SK-N-MC (cell line): ENCODE measurements around the gene CXCR3.
A peak's percentile ranks its signal among the peaks of the same experiment; 100 is the strongest.
"Not testable (repeated sequence)": the region's sequence is repeated elsewhere in the genome, so short reads cannot be mapped to it uniquely, and the experiment has no call there.

Source experiments
- DNase-seq: peaks from one replicate; pipeline ENCODE4 v3.0.0-alpha.2; 2011; ENCODE audit warnings: low read depth, low spot score
- H3K27ac ChIP-seq: fragments of 200-600 bp; sonication (generic); 2 replicates; pipeline ENCODE4 v1.5.1; 2016; ENCODE audit warnings: mixed run types
- H3K36me3 ChIP-seq: fragments of 200-600 bp; sonication (generic); 2 replicates; pipeline ENCODE4 v1.6.1; 2017; ENCODE audit warnings: antibody characterized with exemption, low read length, mixed read lengths; ENCODE audit not compliant: insufficient read depth
- H3K4me3 ChIP-seq: fragments of 200-600 bp; sonication (generic); 2 replicates; pipeline ENCODE4 v1.5.1; 2016
- H3K9ac ChIP-seq: fragments of 200-600 bp; sonication (generic); 2 replicates; pipeline ENCODE4 v1.8.0; 2017; ENCODE audit warnings: mixed run types, mixed read lengths; ENCODE audit not compliant: insufficient read length
- H3K9me3 ChIP-seq: fragments of 200-600 bp; sonication (generic); 2 replicates; pipeline ENCODE4 v1.6.1; 2017; ENCODE audit warnings: low read depth, mild to moderate bottlenecking, antibody characterized with exemption, low read length, moderate library complexity, mixed read lengths
- EZH2 ChIP-seq: fragments of 200-600 bp; sonication (generic); IDR thresholded peaks from one replicate; pipeline ENCODE4 v1.6.1; 2017; ENCODE audit warnings: antibody characterized with exemption
- FOXP2 ChIP-seq: optimal IDR thresholded peaks from 2 replicates; pipeline ENCODE3; 2011; ENCODE audit warnings: mild to moderate bottlenecking, moderate library complexity; ENCODE audit not compliant: insufficient read depth; ENCODE audit errors: extremely low read length, control extremely low read depth
- POLR2AphosphoS5 ChIP-seq: IDR thresholded peaks from 2 replicates; pipeline ENCODE4 v1.6.1; 2012; ENCODE audit warnings: mild to moderate bottlenecking, low read depth, low read length, borderline replicate concordance

The CXCR3 gene

DNA sequence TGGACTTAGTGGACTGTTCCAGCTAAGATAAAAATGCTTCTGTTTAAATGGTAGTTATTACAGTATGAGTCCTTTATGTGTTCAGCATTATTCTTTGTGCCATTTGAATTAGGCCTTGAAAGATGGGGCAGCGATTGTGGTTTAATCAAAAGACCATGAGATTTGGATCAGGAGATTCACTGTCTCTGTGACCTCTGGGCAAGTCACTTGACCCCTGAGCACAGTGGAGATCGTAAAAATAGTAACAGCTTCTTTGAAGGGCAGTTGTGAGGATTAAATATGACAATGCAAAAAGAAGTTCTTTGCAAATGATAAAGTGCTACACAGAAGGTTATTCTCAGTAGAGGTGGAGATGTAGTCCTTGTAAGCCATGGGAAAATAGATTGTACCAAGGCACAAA is 10.8 kb downstream of the CXCR3 start:
- H3K9ac ChIP-seq = no peak overlapping the region
- peaks cover 73% of the 10 kb centered on the region for H3K36me3 ChIP-seq
- H3K9me3 ChIP-seq = no peaks in the 10 kb centered on the region
- no peak for DNase-seq
- TF ChIP-seq EZH2 (no peak), POLR2AphosphoS5 (no peak), FOXP2 (no peak)
- no peak overlapping the region for H3K27ac ChIP-seq
- no peak overlapping the region for H3K4me3 ChIP-seq

- no peak for TF ChIP-seq EZH2
- TF ChIP-seq POLR2AphosphoS5 = no peak
- TF ChIP-seq FOXP2 = no peak
- Histone ChIP-seq H3K36me3 (peaks cover 78% of the 10 kb centered on the region), H3K27ac (no peak overlapping the region), H3K4me3 (no peak overlapping the region), H3K9me3 (no peaks in the 10 kb centered on the region), H3K9ac (no peak overlapping the region)
- no peak for DNase-seq
Observed at GRCh38 chrX:71606536-71607216, 11.6 kb downstream of the CXCR3 start.

DNA sequence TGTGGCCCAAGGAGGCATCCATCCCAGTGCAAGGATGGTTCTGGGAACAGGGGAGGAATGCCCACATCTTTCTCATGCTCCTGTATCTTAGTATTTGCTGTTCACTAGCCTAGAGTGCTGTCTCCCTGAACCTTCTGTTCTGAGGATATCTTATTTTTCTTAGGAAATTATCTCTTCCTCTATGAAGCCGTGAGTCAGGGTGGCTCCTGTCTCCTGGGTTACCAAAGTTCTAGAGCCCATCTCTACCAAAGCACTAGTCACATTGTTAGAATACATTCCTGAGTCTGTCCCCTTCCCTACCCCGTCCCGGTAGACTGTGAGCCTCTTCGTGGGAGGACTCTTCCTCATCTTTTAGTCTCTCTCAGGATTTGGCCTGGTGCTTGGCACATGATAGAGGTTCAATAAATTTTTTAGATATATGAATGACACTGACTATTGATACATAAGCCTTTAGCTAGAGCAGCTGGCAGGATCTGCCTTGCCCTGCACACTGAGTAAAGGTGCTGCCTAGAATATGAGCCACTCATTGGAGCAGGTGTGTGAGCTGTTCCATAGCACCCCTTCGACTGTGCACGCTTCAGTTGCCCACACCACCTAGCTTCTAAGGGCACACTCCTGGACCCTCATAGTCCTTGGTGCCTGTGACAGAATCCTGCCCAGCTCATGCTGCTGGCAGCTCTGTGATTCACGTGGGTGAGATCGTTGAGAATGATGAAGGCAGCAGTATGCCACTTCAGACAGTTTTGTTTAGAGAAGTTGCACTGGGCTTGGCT is 13.3 kb downstream of the CXCR3 start:
- TF ChIP-seq FOXP2 (no peak), EZH2 (no peak), POLR2AphosphoS5 (no peak)
- DNase-seq = no peak
- Histone ChIP-seq H3K9ac (no peak overlapping the region), H3K36me3 (peaks cover 80% of the 10 kb centered on the region), H3K27ac (no peak overlapping the region), H3K9me3 (no peaks in the 10 kb centered on the region), H3K4me3 (no peak overlapping the region)

DNA sequence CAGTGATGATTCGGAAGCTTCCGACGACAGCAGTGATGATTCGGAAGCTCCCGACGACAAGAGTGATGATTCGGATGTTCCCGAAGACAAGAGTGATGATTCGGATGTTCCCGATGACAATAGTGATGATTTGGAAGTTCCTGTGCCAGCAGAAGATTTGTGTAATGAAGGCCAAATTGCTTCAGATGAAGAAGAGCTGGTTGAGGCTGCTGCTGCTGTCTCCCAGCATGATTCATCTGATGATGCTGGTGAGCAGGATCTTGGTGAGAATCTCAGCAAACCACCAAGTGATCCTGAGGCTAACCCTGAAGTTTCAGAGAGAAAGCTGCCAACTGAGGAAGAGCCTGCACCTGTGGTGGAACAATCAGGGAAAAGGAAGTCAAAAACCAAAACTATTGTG is 14.2 kb downstream of the CXCR3 start:
- DNase-seq = no peak
- H3K27ac ChIP-seq = no peak overlapping the region
- peaks cover 78% of the 10 kb centered on the region for H3K36me3 ChIP-seq
- H3K9me3 ChIP-seq = no peaks in the 10 kb centered on the region
- H3K4me3 ChIP-seq = no peak overlapping the region
- no peak overlapping the region for H3K9ac ChIP-seq
- TF ChIP-seq POLR2AphosphoS5 (no peak), EZH2 (no peak), FOXP2 (no peak)

DNA sequence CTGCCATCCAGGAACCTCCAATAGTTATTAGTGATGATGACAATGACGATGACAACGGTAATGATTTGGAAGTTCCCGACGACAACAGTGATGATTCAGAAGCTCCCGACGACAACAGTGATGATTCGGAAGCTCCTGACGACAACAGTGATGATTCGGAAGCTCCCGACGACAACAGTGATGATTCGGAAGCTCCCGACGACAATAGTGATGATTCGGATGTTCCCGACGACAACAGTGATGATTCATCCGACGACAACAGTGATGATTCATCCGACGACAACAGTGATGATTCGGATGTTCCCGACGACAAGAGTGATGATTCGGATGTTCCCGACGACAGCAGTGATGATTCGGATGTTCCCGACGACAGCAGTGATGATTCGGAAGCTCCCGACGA is 14.7 kb downstream of the CXCR3 start:
- TF ChIP-seq FOXP2 (no peak), POLR2AphosphoS5 (no peak), EZH2 (no peak)
- H3K9me3 ChIP-seq = no peaks in the 10 kb centered on the region
- H3K36me3 ChIP-seq = peaks cover 73% of the 10 kb centered on the region
- no peak overlapping the region for H3K27ac ChIP-seq
- H3K9ac ChIP-seq = no peak overlapping the region
- DNase-seq = no peak
- no peak overlapping the region for H3K4me3 ChIP-seq

GRCh38 chrX:71599965-71600364 is 18.3 kb downstream of the CXCR3 start:
- Histone ChIP-seq H3K9me3 (no peaks in the 10 kb centered on the region), H3K36me3 (peaks cover 64% of the 10 kb centered on the region), H3K27ac (no peak overlapping the region), H3K9ac (no peak overlapping the region), H3K4me3 (no peak overlapping the region)
- no peak for DNase-seq
- no peak for TF ChIP-seq EZH2
- TF ChIP-seq POLR2AphosphoS5 = no peak
- no peak for TF ChIP-seq FOXP2

GRCh38 chrX:71593210-71593609 is 25.1 kb downstream of the CXCR3 start:
- not testable (repeated sequence) for H3K9ac ChIP-seq, DNase-seq, H3K4me3 ChIP-seq, H3K9me3 ChIP-seq, H3K36me3 ChIP-seq, H3K27ac ChIP-seq

DNA sequence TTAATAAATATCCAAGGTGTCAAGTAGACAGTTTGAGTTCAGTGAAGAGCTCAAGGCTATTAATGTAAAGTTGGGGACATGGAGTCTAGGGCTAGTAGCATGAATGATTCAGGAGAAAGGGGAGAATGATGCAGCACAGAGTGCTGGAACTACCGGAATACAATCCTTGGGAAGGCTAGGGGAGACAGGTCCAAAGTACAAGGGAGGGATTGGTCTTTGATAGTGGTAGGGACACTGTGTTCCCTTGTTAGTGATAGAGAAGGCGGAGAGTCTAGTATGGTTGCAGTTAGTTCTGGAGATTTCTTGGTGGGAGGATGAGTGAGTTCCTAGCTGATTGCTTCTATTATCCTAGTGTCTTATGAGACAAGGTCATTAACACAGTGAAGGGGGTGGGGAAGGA is 31.4 kb downstream of the CXCR3 start:
- Histone ChIP-seq H3K4me3 (no peak overlapping the region), H3K27ac (no peak overlapping the region), H3K9ac (no peak overlapping the region), H3K9me3 (no peaks in the 10 kb centered on the region), H3K36me3 (no peaks in the 10 kb centered on the region)
- no peak for DNase-seq
- TF ChIP-seq EZH2 = no peak
- no peak for TF ChIP-seq POLR2AphosphoS5
- TF ChIP-seq FOXP2 = no peak

GRCh38 chrX:71581210-71581609 is 37.1 kb downstream of the CXCR3 start:
- TF ChIP-seq EZH2 (no peak), POLR2AphosphoS5 (no peak), FOXP2 (no peak)
- Histone ChIP-seq H3K4me3 (no peak overlapping the region), H3K9ac (no peak overlapping the region), H3K9me3 (no peaks in the 10 kb centered on the region), H3K36me3 (peaks cover 12% of the 10 kb centered on the region), H3K27ac (peak overlapping the region; percentile 63)
- no peak for DNase-seq
